Right cardiac atrium (tissue), 5 donors: ENCODE data around the gene PNMT. TPM values are rescaled to one million over a fixed set of nuclear protein-coding genes. Genes with fewer than 3 reads are reported as not detected.
A peak's percentile ranks its signal among the peaks of the same experiment; 100 is the strongest.

Source experiments
- ATAC-seq, 2 donors: fragments of 200-7000 bp; cut with Tn5 transposase; one replicate each; pipeline versions ENCODE4 v1.8.0 to v1.9.1; 2020; ENCODE audit warnings: moderate library complexity in 2 of 2, mild to moderate bottlenecking in 1 of 2
- DNase-seq, 3 donors: peaks; one replicate each; pipeline ENCODE4 v3.0.0-alpha.2; 2020
- H3K27ac ChIP-seq: one replicate; pipeline ENCODE4 v1.5.1; 2013; ENCODE audit warnings: mild to moderate bottlenecking, low read length, control low read depth, moderate library complexity
- H3K27me3 ChIP-seq: one replicate; pipeline ENCODE4 v1.6.1; 2013; ENCODE audit not compliant: control insufficient read depth, insufficient read depth
- H3K4me1 ChIP-seq: one replicate; pipeline ENCODE4 v1.6.1; 2013; ENCODE audit warnings: low read length; ENCODE audit not compliant: control insufficient read depth, insufficient read depth
- H3K4me3 ChIP-seq: one replicate; pipeline ENCODE4 v1.5.1; 2013; ENCODE audit warnings: low read length, control low read depth
- H3K9me3 ChIP-seq: one replicate; pipeline ENCODE4 v1.6.1; 2013; ENCODE audit warnings: low read length; ENCODE audit not compliant: control insufficient read depth
- WGBS: extraction: QIAGEN DNeasy Blood & Tissue Kit; methylation state at CpG from one replicate; pipeline ENCODE4 v1.1.7; 2013; 5-methylcytosine and 5-hydroxymethylcytosine counted together
- intact Hi-C, 4 donors: fragments of 100-400 bp; cut with DNase I; formaldehyde crosslinking; loops; one replicate each; pipeline versions ENCODE4 v1.11.0 to v1.14.0; 2022 to 2023
- polyA plus RNA-seq: library from polyadenylated mRNA; stranded (reverse); fragments of 200-250 nt; gene quantifications from one replicate; pipeline ENCODE4 v1.2.3, GENCODE V29; 2013
- total RNA-seq, 4 donors: library from RNA; stranded (reverse); fragmentation: NEBNext Ultra II Directional; extraction: Animal tissue kit (Norgen Biotek cat#: 25700); gene quantifications; one replicate each; pipeline ENCODE4 v1.2.1, GENCODE V29; 2021
- donor health status: healthy with polysubstance abuse.
- donor health status: DM: no; HTN: yes; CAD: no.
- donor health status: DM: no; HTN: no; CAD: no.
- donor health status: DM: no; HTN: yes; CAD: no; lungs with severe emphysema.
- donor health status: DM: yes; HTN: yes; CAD: no.

The PNMT gene
- total and polyA plus RNA-seq, 5 donors: 18.1 to 39.6 (median 23.1) TPM

DNA sequence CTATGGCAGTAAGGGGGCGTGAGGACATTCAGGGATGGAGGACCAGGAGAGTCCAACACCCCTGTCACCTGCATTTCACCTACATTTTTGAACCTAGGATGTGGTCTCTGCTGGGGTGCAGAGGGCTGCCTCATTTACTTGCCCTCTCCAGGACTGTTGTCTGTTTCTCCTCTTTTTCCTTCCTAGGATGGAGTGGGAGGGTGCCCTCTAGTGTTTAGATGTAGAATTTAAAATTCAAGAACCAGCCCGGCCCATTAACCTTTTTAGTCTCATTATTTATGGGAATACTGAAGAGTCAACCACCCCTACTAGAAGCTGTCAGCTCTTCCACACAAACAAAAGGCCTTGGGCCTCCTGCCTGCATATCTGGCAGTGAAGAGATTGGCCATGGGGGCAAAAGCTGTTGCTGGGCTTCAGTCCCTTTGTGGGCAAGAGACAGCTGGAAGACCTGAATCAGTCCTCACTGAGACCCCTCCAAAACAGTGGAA, 33.8 kb upstream of the PNMT start:
- no peak overlapping the region for H3K4me3 ChIP-seq
- H3K4me1 ChIP-seq: peaks cover 5% of the 10 kb centered on the region
- H3K27me3 ChIP-seq: no peaks in the 10 kb centered on the region
- no peak for DNase-seq
- no peak overlapping the region for H3K27ac ChIP-seq
- no peaks in the 10 kb centered on the region for H3K9me3 ChIP-seq
- ATAC-seq: no peak
- intact Hi-C loops: no loop called here
- 51% methylated on average over 2 of the region's 2 CpGs for WGBS

DNA sequence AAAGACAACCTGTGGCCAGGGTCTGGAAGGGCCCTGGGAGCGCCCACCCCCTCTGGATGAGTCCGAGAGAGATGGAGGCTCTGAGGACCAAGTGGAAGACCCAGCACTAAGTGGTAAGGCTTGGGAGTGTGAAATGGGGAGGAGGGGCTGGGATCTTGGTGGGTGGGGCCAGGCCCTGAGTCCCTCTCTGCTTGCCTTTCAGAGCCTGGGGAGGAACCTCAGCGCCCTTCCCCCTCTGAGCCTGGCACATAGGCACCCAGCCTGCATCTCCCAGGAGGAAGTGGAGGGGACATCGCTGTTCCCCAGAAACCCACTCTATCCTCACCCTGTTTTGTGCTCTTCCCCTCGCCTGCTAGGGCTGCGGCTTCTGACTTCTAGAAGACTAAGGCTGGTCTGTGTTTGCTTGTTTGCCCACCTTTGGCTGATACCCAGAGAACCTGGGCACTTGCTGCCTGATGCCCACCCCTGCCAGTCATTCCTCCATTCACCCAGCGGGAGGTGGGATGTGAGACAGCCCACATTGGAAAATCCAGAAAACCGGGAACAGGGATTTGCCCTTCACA, 32.6 kb upstream of the PNMT start:
- Histone ChIP-seq H3K4me1 (peaks cover 11% of the 10 kb centered on the region), H3K9me3 (no peaks in the 10 kb centered on the region), H3K4me3 (no peak overlapping the region), H3K27me3 (no peaks in the 10 kb centered on the region), H3K27ac (no peak overlapping the region)
- intact Hi-C loops: no loop called here
- DNase-seq (peak in 1 of 3 donors; percentile 71), ATAC-seq (no peak)
- 89% methylated on average over 8 of the region's 8 CpGs for WGBS

DNA sequence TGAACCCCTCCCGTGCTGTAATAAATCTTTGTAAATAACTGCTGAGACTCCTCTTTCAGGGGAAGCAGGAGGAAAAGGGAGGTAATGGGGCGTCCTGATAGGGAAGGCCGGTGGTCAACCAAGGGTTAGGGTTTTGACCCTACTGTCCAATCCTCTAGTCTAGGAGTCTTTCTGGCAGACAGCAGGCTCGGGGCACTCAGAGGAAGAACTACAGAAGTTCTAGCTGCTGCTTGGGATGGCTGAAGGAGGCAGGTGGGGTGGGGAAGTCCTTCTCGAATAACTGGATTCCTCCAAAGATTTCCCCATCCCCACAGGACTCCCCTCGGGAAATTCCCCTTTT, 31.7 kb upstream of the PNMT start:
- whole genome bisulfite sequencing: 22% methylated on average over 6 of the region's 6 CpGs
- Histone ChIP-seq H3K27me3 (no peaks in the 10 kb centered on the region), H3K4me3 (peak overlapping the region; percentile 70), H3K27ac (peak overlapping the region; percentile 80), H3K9me3 (no peaks in the 10 kb centered on the region), H3K4me1 (peaks cover 16% of the 10 kb centered on the region)
- ATAC-seq (peak in 1 of 2 donors; percentile 1), DNase-seq (no peak)
- intact Hi-C loops: no loop called here

DNA sequence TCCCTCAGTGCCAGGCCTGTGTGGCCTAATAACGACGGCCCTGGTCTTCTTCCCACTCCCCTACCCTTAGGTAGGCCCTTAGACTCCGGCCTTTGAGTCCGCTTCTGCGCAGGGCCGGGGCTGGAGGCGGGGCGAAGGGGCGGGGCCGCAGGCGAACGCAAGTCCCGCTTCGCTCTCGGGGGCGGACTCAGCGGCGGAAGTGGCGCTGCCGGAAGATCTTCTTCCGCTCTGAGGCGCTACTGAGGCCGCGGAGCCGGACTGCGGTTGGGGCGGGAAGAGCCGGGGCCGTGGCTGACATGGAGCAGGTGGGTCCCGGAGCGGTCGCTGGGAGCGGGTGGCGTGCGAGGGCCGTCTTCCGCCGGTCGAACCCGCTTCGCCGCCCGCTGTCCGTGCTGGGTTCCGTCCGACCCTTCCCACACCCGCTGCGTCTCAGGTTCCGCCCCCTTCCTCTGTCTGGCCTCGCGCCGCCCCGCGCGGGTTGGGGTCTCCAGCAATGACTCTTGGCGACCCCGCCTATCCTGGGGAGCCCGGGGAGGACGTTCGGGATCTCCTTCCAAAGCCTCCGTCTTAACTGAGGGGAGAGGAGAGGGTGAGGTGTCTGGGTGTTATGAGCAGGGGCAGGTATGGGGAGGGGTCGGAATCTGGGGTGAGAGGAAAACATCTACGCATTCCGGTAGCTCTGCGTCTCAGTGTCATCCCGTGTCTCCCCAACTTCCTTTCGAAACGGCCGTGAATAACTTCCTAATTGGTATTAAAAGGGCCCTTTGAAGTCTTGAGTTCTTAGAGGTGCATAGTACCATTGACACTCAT, 31.1 kb upstream of the PNMT start, which contains the start of gene STARD3:
Gene STARD3 (plus strand): TSS at position 218 of the 810 bp plus-strand sequence. CDS start 16,388 bp downstream, outside the sequence.
- peak within 1 kb of the TSS; percentile 70 for H3K4me3 ChIP-seq
- no peaks in the 10 kb centered on the region for H3K9me3 ChIP-seq
- DNase-seq (peak; percentile 94 to 97 (median 97)), ATAC-seq (peak; percentile 94 to 96)
- intact Hi-C loops: no loop called here
- H3K4me1 ChIP-seq: peaks cover 16% of the 10 kb centered on the region
- no peaks in the 10 kb centered on the region for H3K27me3 ChIP-seq
- under 1% methylated on average over 69 of the region's 69 CpGs for WGBS
- H3K27ac ChIP-seq: peak within 1 kb of the TSS; percentile 80

DNA sequence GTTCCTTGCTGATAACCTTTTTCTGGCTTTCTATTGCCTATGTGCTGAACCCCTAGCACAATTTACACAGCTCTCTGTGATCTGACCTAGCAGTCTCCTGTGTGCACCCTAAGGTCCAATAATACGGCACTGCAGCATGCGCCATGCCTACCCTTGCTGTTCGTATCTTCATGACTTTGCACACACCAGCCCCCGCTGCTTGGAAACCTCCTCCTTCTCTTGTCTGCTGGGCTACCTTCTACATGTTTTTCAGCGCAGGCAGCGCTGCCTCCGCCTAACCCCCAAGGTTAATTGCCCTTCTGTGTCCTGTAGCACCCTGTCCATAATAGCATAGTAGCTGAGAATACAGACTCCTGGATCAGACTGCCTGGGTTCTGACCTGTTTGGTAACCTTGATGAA, 29.9 kb upstream of the PNMT start:
- WGBS: 92% methylated on average over 7 of the region's 7 CpGs
- DNase-seq (no peak), ATAC-seq (no peak)
- H3K27me3 ChIP-seq: no peaks in the 10 kb centered on the region
- H3K27ac ChIP-seq: no peak overlapping the region
- peaks cover 22% of the 10 kb centered on the region for H3K4me1 ChIP-seq
- H3K9me3 ChIP-seq: no peaks in the 10 kb centered on the region
- no peak overlapping the region for H3K4me3 ChIP-seq
- intact Hi-C loops: no loop called here

DNA sequence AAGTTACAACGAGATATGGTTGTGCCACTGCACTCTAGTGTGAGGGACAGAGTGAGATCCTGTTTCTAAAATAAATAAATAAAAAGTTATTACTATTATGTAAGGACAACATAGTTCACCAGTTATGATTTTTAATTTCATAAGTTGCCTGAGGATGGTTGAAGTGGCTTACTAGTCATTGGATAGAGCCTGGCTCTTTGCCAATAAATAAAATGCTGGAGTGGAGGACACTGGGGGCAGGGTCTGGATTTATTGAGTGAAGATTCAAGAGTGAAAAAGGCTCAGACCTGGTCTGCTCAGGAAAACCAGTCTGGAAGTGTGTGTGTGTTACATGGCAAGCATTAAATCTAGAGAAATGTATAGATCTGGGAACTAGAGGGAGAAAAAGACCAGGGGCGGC, 29.2 kb upstream of the PNMT start:
- Histone ChIP-seq H3K27me3 (no peaks in the 10 kb centered on the region), H3K4me3 (no peak overlapping the region), H3K9me3 (no peaks in the 10 kb centered on the region), H3K27ac (no peak overlapping the region), H3K4me1 (peaks cover 24% of the 10 kb centered on the region)
- intact Hi-C loops: no loop called here
- 75% methylated on average over 2 of the region's 2 CpGs for WGBS
- no peak for ATAC-seq
- no peak for DNase-seq

DNA sequence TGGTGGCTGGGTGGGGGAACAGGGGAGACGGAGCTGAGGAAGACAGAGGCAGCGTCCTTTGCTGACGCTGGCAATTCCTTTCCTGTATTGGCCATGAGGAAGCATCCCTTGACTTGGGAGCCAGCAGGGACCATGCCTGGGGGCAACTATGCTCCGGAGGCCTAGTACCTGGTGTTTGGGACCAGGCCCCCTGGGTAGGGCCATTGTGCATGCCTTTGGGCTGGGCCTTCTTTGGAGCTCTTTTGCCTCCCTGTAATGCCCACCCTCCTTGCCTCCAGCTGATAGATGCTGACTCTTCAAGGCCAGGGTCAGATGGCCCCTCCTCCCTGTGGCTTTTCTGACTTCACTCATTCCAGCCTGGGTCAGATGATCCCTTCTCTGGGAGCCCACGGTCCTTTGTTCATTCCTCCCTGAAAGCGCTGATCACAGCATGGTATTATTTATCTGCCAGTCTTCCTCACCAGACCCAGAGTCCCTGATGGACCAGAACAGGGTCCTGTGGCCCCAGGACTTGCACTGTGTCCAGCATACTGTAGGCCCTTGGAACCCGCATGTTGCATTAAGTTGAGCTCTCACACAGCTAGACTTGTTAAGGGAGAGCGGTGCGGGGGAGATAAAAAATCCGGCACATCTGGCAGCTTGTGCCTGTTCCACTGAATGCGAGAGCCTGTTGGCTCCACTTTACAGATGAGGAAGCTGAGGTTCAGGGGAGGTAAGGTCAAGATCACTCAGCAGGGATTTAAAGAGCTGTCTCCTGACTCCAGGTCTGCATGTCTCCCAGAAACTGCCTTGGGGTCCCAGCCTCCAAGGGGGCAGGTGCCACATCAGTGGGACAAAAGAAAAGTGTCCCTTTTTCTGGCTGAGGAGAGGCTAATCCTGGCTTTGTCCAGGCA, 28.4 kb upstream of the PNMT start:
- no peak overlapping the region for H3K4me3 ChIP-seq
- H3K4me1 ChIP-seq: peaks cover 24% of the 10 kb centered on the region
- DNase-seq (no peak), ATAC-seq (no peak)
- H3K27me3 ChIP-seq: no peaks in the 10 kb centered on the region
- 80% methylated on average over 11 of the region's 11 CpGs for WGBS
- intact Hi-C loops: loop anchor here in 1 of 4 donors (10.0 kb wide), 1 partner anchor 65 kb away; the partner anchor contains the start of gene ERBB2
- H3K27ac ChIP-seq: no peak overlapping the region
- no peaks in the 10 kb centered on the region for H3K9me3 ChIP-seq

- Histone ChIP-seq H3K27me3 (no peaks in the 10 kb centered on the region), H3K4me3 (no peak overlapping the region), H3K4me1 (peaks cover 24% of the 10 kb centered on the region), H3K9me3 (no peaks in the 10 kb centered on the region), H3K27ac (no peak overlapping the region)
- no peak for DNase-seq
- WGBS: 39% methylated on average over 4 of the region's 4 CpGs
- ATAC-seq: no peak
- intact Hi-C loops: loop anchor here in 1 of 4 donors (10.0 kb wide), 1 partner anchor 64 kb away; the partner anchor contains the start of gene ERBB2
These were observed 27.6 kb upstream of the PNMT start for GRCh38 chr17:39640591-39641031.

DNA sequence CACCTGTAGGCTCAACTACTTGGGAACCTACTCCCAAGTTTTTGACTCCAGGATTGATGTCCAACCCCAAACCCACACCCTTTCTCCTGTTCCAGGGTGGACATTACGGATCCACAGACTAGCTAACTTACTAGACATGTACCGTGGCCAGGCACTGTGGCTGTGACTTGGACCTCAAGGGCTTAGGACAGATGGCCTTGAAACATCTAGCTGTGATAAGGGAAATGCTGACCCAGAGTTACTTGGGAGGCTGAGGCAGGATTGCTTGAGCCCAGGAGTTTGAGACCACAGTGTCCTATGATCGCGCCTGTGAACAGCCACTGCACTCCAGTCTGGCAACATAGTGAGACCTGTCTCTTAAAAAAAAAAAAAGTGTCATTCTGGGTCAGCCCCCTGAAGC, 27.2 kb upstream of the PNMT start:
- Histone ChIP-seq H3K27me3 (no peaks in the 10 kb centered on the region), H3K4me1 (peaks cover 24% of the 10 kb centered on the region), H3K27ac (no peak overlapping the region), H3K9me3 (no peaks in the 10 kb centered on the region), H3K4me3 (no peak overlapping the region)
- no peak for ATAC-seq
- no peak for DNase-seq
- intact Hi-C loops: loop anchor here in 1 of 4 donors (10.0 kb wide), 1 partner anchor 64 kb away; the partner anchor contains the start of gene ERBB2
- 96% methylated on average over 4 of the region's 4 CpGs for WGBS

- 67% methylated on average over 7 of the region's 7 CpGs for WGBS
- no peaks in the 10 kb centered on the region for H3K9me3 ChIP-seq
- intact Hi-C loops: loop anchor here in 1 of 4 donors (10.0 kb wide), 1 partner anchor 63 kb away; the partner anchor contains the start of gene ERBB2
- DNase-seq (no peak), ATAC-seq (no peak)
- H3K27me3 ChIP-seq: no peaks in the 10 kb centered on the region
- H3K27ac ChIP-seq: no peak overlapping the region
- no peak overlapping the region for H3K4me3 ChIP-seq
- peaks cover 24% of the 10 kb centered on the region for H3K4me1 ChIP-seq
These were observed 26.4 kb upstream of the PNMT start for GRCh38 chr17:39641883-39642282.
